Breast epithelium (tissue), 4 donors: ENCODE results near the gene PHLDA3. TPM values are rescaled to one million over a fixed set of nuclear protein-coding genes. Genes with fewer than 3 reads are reported as not detected.

Experiments used
- DNase-seq, 2 donors: peaks; one replicate each; pipeline ENCODE4 v3.0.0-alpha.2; 2019; ENCODE audit warnings: low spot score in 2 of 2
- H3K27ac ChIP-seq, 2 donors: fragments of 200-600 bp; sonication (generic) in 1 of 2; one replicate each; pipeline ENCODE4 v1.5.1; 2016 to 2019; ENCODE audit warnings: mild to moderate bottlenecking in 1 of 2
- H3K27me3 ChIP-seq, 2 donors: fragments of 200-600 bp; sonication (generic) in 1 of 2; one replicate each; pipeline versions ENCODE4 v1.5.1 to v1.6.0; 2017 to 2019; ENCODE audit warnings: control low read depth in 1 of 2, mild to moderate bottlenecking in 1 of 2
- H3K36me3 ChIP-seq: fragments of 200-600 bp; one replicate; pipeline ENCODE4 v1.5.1; 2019
- H3K4me1 ChIP-seq, 2 donors: fragments of 200-600 bp; sonication (generic); one replicate each; pipeline ENCODE4 v1.5.1; 2016 to 2019; ENCODE audit warnings: control low read depth in 1 of 2
- H3K4me3 ChIP-seq, 3 donors: fragments of 200-600 bp; sonication (generic); 1 replicate in 2 of 3; 2 replicates in 1 of 3; pipeline ENCODE4 v1.5.1; 2016 to 2019; ENCODE audit warnings: mild to moderate bottlenecking in 3 of 3, moderate library complexity in 2 of 3
- H3K9me3 ChIP-seq, 2 donors: fragments of 200-600 bp; sonication (generic) in 1 of 2; one replicate each; pipeline ENCODE4 v1.5.1; 2016 to 2019; ENCODE audit warnings: control low read depth in 1 of 2
- CTCF ChIP-seq, 3 donors: fragments of 450-650 bp; IDR thresholded peaks; one replicate each; pipeline ENCODE4 v1.5.1; 2016 to 2017; ENCODE audit warnings: antibody characterized with exemption in 3 of 3, mild to moderate bottlenecking in 3 of 3, moderate library complexity in 3 of 3
- POLR2A ChIP-seq: fragments of 450-650 bp; IDR thresholded peaks from one replicate; pipeline ENCODE4 v1.6.1; 2016; ENCODE audit warnings: antibody characterized with exemption, mild to moderate bottlenecking, moderate library complexity
- POLR2AphosphoS5 ChIP-seq, 3 donors: sonication (generic); formaldehyde crosslinking; IDR thresholded peaks; one replicate each; pipeline ENCODE4 v1.6.1; 2017; ENCODE audit warnings: antibody characterized with exemption in 3 of 3
- intact Hi-C: fragments of 100-400 bp; cut with DNase I; formaldehyde crosslinking; loops from one replicate; pipeline ENCODE4 v1.15.1; 2023; ENCODE audit warnings: low total_unique reads
- total RNA-seq, 3 donors: library from RNA; depleted of rRNA; stranded (reverse); fragments of >200 nt; gene quantifications; one replicate each; pipeline ENCODE4 v1.1.0, GENCODE V29; 2016

PHLDA3 gene
- total RNA-seq, 3 donors from 2014 or later: 65.7 to 116 (median 92.7) TPM

DNA sequence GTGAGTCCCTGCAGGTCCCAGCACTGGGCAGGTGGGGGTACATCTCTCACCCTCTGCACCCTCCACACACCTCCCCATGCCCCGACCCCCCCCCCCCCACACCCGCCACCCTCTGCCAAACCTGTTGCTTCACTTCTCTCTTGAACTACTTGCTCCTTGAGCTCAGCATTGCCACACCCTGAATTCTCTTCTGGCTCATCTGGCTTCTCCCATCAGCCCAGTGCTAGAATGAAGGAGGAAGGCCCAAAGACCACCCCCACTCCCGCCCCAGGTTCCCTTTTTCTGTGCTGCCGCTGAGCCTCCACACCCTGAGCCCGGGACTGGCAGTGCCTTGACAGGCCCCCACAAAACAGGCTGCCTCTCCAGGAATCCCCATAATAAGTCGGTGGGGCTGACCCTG, 41.0 kb downstream of the PHLDA3 start:
- Histone ChIP-seq H3K27me3 (no peaks in the 10 kb centered on the region), H3K4me3 (no peak overlapping the region), H3K9me3 (no peaks in the 10 kb centered on the region), H3K36me3 (no peaks in the 10 kb centered on the region), H3K27ac (no peak overlapping the region), H3K4me1 (no peaks in the 10 kb centered on the region)
- intact Hi-C loops: no loop called here
- TF ChIP-seq POLR2A (no peak), CTCF (IDR thresholded peaks at IDR 0.05) (no peak), POLR2AphosphoS5 (IDR thresholded peaks at IDR 0.05) (no peak)
- DNase-seq: no peak

GRCh38 chr1:201426479-201427310, 42.3 kb downstream of the PHLDA3 start:
- Histone ChIP-seq H3K4me1 (no peaks in the 10 kb centered on the region), H3K27ac (no peak overlapping the region), H3K27me3 (no peaks in the 10 kb centered on the region), H3K9me3 (no peaks in the 10 kb centered on the region), H3K36me3 (no peaks in the 10 kb centered on the region), H3K4me3 (no peak overlapping the region)
- no peak for TF ChIP-seq POLR2A
- no peak for TF ChIP-seq POLR2AphosphoS5 (IDR thresholded peaks at IDR 0.05)
- no peak for TF ChIP-seq CTCF (IDR thresholded peaks at IDR 0.05)
- intact Hi-C loops: no loop called here
- no peak for DNase-seq

- Histone ChIP-seq H3K36me3 (no peaks in the 10 kb centered on the region), H3K27ac (no peak overlapping the region), H3K9me3 (no peaks in the 10 kb centered on the region), H3K4me1 (no peaks in the 10 kb centered on the region), H3K4me3 (no peak overlapping the region), H3K27me3 (no peaks in the 10 kb centered on the region)
- intact Hi-C loops: no loop called here
- TF ChIP-seq CTCF (IDR thresholded peaks at IDR 0.05) (no peak), POLR2AphosphoS5 (IDR thresholded peaks at IDR 0.05) (no peak), POLR2A (no peak)
- no peak for DNase-seq
Observed at GRCh38 chr1:201424146-201424545, 44.8 kb downstream of the PHLDA3 start.

DNA sequence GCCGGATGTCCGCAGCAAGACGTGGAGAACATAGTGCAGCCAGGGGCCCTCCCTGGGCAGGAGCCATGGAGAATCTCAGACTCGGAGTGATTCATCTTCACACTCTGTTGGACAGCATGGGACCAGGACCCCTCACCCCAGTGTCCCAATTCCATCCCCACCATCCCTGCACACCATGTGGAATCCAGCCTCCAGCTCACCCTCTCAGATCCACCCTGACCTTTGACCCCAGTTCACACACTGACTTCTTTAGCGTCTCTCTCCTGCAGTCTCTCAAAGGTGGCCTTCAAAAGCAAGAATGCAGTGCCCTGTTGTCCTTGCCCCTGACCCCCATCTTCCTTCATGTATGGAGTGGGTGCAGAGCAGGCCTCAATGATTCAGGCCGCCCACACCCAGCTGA, 45.3 kb downstream of the PHLDA3 start:
- Histone ChIP-seq H3K4me1 (no peaks in the 10 kb centered on the region), H3K27ac (no peak overlapping the region), H3K4me3 (no peak overlapping the region), H3K9me3 (no peaks in the 10 kb centered on the region), H3K27me3 (no peaks in the 10 kb centered on the region), H3K36me3 (no peaks in the 10 kb centered on the region)
- DNase-seq: no peak
- intact Hi-C loops: no loop called here
- TF ChIP-seq POLR2A: no peak

- no peaks in the 10 kb centered on the region for H3K36me3 ChIP-seq
- intact Hi-C loops: no loop called here
- no peaks in the 10 kb centered on the region for H3K9me3 ChIP-seq
- no peaks in the 10 kb centered on the region for H3K27me3 ChIP-seq
- H3K27ac ChIP-seq: no peak overlapping the region
- no peak overlapping the region for H3K4me3 ChIP-seq
- no peak for DNase-seq
- no peak for TF ChIP-seq CTCF (IDR thresholded peaks at IDR 0.05)
- H3K4me1 ChIP-seq: no peaks in the 10 kb centered on the region
Observed at GRCh38 chr1:201422436-201423030, 46.5 kb downstream of the PHLDA3 start.
